ENCODE data around the gene KLK15.

KLK15 gene

GRCh38 chr19:50843205-50843604 lies 9.8 kb upstream of the KLK15 start:
- no peak for DNase-seq

DNA sequence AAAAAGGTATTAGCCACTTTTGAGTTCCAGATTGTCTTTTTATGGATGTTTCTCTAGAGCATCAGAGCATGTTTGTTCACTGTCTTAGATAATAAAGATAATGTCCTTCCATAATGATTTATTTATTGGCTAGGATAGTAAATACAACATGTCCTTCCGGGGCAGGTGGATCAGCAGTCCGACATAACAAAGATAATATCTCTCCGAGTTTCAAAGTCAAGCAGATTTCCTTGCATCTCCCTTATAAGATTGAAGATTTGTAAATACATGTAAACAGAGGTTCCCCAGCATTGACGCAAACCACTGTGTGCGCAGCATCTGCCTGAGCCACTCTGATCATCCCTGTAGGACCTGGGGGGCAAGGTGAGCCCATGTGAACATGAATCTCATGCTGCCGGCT lies 8.8 kb upstream of the KLK15 start:
- no peak for DNase-seq

DNA sequence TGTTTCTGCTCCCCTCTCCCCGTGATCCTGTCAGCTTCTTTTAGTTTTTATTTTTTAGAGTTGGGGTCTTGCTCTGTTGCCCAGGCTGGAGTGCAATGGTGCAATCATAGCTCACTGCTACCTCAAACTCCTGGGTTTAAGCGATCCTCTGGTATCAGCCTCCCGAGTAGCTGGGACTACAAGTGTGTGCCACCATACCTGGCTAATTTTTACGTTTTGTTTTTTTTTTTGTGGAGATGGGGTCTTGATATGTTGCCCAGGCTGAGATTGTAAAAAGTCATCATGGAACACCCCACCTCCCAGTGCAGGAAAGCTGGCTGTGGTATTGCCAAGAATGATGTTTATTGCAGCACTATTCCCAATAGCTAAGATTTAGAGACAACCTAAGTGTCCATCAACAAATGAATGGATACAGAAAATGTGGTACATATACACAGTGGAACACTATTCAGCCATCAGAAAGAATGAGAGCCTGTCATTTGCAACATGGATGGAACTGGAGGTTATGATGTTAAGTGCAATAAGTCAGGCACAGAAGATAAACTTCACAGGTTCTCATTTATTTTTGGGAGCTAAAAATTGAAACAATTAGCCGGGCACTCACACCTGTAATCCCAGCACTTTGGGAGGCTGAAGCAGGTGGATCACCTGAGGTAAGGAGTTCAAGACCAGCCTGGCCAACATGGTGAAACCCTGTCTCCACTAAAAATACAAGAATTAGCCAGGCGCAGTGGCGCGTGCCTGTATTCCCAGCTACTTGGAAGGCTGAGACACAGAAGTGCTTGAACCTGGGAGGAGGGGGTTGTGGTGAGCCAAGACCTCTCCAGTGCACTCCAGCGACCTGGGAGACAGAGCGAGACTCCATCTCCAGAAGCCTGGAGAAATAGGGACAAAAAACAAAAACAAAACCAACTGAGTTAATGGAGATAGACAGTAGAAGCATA lies 6.6 kb upstream of the KLK15 start:
- no peak for DNase-seq

DNA sequence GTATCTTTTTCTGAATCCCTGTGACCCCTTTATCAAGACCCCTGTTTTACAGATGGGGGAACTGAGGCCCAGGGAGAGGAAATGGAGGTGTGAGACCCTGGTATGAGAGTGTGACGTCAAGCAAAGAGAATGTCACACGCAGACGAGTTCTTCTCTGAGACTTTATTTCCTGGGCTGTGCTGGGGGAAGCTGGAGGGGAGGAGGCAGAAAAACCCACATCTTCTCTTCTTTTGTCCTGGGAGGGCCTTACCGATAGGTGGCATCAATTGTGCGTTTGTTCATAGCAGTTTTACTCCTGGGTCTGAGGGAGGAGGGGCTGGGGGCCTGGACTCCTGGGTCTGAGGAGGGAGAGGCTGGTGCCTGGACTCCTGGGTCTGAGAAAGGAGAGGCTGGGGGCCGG lies 4.9 kb upstream of the KLK15 start:
- DNase-seq, result no peak

DNA sequence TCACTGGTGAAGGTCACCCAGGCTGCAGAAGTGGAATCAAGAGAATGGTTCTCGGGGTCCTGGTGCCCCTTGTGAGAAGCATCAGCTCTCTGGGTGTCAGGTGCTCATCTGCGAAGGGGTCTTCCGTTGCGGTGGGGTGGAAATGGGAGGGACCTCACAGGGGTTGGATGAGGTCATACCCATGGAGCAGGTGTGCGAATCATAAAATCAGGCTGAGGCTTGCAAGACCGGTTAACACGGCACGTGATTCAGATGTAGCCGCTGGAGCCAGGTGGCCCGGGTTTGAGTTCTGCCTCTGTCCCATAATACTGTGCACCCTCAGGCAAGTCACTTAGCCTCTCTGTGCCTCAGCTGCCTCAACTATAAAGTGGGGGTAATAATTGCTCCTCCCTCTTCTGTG lies 3.9 kb upstream of the KLK15 start:
- DNase-seq, result no peak

GRCh38 chr19:50836543-50837195 lies 3.3 kb upstream of the KLK15 start:
- DNase-seq, result no peak

DNA sequence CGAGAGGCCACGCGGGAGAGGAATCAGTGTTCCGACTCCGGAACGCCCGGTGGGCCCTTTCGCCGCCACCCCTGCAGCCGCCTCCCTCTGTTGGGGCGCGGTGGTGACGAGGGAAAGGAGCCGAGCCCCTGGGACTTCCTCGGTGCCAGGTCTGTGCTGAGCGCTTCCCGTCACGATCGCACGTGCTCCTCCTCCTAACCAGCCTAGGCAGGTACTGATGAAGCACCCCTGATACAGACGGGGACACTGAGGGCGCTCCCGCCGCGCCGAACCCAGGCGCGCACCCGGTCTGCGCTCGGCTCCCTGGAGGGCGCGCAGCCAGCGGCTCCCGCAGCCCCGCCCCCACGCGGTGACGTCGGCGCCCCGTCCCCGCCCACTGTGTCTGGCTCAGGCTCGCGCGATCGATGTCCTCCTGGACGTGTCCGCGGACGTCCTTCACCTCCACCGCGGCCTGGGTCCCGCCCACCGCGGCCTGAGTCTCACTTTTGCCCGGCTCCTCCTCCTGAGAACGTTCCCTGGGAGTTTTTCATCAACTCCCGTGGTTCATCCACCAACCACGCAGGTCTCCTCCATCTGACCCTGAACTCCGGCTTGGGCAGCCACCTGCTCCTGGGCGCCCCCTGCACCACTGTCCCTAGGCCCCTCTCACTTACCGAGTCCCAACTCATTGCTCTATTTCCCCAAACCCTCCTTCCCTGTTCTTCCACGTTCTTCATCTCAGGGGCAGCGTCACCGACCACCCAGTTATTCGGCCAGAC lies 2.6 kb upstream of the KLK15 start:
- peak; percentile 72 to 79 for DNase-seq

DNA sequence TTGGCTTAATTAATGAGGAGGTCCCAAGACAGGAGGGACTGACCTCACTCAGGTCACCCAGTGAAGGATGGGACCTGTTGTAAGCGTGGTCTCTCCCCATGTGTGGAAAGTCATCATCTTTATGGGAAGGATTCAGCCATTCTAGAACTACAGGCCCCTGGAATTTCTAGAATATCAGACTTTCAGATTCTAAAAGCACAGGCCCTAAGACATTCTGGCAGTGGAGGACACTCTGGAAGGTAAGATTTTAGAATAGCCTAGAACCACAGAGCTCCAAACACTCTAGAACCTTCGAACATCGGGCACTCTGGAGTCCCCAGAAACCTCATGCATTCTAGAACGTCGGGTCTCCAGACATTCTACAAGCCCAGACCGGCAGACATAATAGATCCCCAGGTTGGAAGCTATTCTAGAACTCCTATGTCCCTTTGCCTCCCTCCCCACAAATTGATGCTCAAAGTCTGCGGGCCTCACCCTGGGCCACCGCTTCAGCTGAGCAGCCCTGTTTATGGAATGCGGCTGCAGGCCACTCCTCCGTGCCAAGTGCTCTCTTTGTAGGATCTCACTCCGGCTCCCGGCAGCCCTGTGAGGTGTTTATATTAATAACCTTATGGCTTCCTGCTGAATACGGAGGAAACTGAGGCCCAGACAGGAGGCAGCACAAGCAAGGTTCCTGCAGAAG lies 1.9 kb upstream of the KLK15 start:
- DNase-seq, result no peak

DNA sequence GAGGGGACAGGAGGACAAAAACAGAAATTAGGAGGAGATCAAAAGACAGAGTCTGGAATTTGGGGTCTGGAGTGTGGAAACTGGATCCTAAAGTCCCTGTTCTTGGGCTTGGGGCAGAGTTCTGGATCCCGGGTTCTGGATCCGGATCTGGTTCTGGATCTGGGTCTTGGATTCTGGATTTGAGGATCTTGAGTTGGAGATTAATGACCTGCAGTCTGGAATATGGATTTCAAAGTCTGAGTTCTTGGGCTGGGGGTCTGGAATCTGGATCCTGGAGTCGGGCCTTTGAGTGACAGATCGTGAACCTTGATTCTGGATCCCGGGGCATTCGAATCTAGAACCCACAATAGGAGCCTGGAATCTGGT lies 411 bp upstream of the KLK15 start:
- no peak for DNase-seq

GRCh38 chr19:50832666-50833065 lies 708 bp downstream of the KLK15 start:
- DNase-seq, result no peak

- no peak for DNase-seq
These were observed 2.4 kb downstream of the KLK15 start for GRCh38 chr19:50831026-50831396.

DNA sequence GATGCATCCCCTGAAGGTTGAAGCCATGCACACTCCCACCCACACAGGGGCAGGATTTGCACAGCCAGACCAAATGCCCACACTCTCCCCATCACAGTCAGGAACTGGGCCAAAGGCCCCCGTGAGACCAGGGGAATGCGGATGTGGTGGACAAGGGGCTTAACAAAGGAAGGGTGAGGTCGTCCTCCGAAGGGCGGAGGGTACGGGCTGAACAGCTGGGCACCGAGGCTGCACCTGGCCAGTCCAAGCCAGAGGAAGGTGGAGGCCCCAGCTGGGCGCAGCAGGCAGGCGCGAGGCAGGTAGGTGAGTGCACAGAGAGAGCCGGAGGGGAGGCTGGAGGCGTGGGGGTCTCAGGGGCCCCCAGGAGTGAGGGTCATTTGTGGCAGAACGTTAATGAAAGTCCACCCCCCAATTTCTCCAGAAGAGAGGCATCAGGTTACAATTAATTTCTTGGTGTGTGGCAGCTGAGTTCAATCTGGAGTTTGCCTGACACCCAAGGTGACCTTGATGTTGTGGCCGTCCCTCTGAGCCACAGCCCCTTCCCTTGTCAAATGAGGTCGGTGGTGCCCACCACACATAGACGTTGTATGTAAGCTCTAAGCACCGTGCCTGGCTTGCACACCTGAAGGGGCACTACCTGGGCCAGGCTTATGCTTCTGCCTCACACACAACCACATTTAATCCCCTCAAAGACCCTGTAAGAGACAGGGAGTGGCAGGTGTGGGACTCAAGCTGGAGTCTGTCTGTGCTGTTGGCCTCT lies 2.9 kb downstream of the KLK15 start:
- DNase-seq, result no peak

DNA sequence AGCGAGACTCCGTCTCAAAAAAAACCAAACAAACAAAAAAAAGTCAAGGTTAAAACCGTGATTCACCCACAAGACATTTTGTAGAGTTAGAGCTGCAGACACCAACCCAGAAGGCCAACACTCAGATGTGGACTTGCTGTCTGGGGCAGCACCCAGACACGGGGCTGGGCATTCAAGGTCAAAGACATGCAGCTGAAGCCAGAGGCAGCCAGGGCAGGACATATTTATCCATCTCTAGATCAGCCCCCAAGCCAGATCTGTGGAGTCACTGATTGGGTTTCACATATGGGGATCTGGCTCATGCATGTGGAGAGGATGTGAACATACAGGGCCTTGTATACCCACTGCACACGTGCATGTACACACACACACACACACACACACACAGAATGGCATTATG lies 3.6 kb downstream of the KLK15 start:
- no peak for DNase-seq

DNA sequence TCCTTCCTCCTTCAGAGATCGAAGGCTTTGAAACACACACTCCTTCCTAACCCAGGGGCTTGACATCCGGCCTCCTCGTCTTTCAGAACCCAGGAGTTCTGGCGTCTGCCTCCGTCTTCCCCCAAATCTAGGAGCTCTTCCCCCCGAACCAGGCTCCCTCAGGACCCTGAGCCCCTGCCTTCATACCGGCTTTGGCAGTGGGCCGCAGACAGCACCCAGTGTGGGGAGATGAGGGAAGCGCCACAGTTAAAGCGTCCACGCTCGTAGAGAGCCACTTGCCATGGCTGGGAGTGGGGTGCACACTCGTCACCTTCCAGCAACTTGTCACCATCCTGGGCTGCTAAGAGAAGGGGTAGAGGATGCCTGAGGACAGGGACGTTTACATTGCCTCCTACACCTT lies 5.9 kb downstream of the KLK15 start:
- DNase-seq, result no peak

- no peak for DNase-seq
These were observed 6.7 kb downstream of the KLK15 start for GRCh38 chr19:50826492-50827240.

GRCh38 chr19:50823389-50824042 lies 9.9 kb downstream of the KLK15 start, which contains the start of gene KLK1:
Gene KLK1 (minus strand): TSS chr19:50823787. CDS start chr19:50823748, 39 bp downstream.
- no peak for DNase-seq

DNA sequence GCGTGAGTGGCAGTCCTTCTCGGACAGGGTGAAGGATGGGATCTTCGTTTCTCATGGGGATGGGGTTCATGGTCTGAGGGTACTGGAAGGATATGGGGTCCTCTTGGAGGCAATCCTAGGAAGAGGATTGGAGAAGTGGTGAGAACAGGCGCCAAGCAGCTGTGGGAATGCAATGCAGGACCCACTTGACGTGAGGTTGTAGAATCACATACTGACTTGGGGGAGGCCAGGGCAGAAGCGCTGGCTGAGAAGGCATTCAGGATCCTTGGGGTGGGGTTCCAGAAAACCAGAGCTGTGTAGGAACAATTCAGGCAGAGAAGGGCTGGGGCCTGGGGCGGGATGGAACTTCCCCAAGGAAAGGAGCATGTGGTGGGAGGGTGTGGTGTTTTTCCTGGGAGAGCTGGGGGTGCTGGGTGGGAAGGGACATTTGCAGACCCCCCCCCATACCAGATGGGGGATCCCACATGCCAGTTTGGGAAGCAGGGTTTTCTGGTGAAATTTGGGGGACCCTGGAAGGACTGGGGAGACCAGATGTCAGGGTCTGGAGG lies 10.6 kb downstream of the KLK15 start:
- DNase-seq, result no peak

DNA sequence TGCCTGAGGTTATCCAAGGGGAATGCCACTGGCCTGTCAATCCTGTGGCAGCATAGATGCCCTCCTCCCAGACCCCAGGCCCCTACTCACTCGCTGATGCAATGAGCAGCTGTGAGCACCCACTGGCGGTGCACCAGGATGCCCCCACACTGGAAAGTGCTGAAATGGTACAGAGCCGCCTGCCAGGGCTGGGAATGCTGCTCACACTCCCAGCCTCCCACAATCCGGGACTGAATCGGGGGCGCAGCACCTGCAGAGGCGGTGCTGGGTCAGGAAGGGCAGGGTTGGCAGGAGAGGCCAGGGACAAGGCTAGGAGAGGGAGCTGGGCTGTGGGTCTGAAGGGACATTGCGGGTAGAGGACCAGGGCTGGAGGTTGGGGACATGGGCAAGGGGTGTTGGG lies 11.8 kb downstream of the KLK15 start:
- DNase-seq, result no peak

- no peak for DNase-seq
These were observed 12.1 kb downstream of the KLK15 start for GRCh38 chr19:50821248-50821612.

- no peak for DNase-seq
These were observed 12.7 kb downstream of the KLK15 start for GRCh38 chr19:50820549-50821247.
